Measurements from ENCODE around the gene MAST3.
A peak's percentile ranks its signal among the peaks of the same experiment; 100 is the strongest.

Gene MAST3

DNA sequence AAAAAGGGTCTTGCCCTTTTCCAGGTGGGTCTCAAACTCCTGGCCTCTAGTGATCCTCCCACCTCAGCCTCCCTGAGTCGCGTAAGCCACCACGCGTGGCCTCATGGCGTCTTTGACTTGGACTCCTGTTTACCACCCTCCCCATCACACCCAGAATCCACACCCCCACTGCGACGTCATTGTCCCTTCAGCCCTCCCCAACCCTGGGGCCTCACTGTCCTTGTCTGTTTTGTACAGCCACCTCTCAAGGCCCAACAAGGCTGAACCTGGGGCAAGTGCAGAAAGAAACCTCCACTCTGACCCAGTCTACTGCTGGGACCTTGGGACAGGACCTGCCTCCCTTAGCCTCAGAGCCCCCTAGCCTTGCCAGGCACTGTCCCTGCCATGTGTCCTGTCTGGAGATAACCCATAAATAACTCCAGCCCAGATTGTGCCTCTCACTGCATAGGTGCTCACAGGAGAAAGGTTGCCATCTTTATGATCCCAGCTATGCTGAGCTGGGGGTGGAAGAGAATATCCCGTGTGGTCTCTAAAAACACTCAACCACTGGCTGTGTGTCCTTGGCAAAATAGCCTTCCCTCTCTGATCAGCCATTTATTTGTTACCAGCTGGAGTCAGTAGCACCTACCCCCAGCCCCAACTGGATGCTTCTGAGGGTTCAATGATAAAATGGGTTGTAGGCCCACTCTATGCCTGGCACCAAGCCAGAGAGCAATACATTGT, 74.2 kb downstream of the MAST3 start (continued):
- TF ChIP-seq, protein P1, sequence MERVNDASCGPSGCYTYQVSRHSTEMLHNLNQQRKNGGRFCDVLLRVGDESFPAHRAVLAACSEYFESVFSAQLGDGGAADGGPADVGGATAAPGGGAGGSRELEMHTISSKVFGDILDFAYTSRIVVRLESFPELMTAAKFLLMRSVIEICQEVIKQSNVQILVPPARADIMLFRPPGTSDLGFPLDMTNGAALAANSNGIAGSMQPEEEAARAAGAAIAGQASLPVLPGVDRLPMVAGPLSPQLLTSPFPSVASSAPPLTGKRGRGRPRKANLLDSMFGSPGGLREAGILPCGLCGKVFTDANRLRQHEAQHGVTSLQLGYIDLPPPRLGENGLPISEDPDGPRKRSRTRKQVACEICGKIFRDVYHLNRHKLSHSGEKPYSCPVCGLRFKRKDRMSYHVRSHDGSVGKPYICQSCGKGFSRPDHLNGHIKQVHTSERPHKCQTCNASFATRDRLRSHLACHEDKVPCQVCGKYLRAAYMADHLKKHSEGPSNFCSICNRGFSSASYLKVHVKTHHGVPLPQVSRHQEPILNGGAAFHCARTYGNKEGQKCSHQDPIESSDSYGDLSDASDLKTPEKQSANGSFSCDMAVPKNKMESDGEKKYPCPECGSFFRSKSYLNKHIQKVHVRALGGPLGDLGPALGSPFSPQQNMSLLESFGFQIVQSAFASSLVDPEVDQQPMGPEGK (tag by site-specific recombination; IDR thresholded peaks at IDR 0.05) = 0 out of 2 replicates have a peak, but pooled peaks have one; percentile 20
- peak; percentile 40; the same call in 1 of the 2 replicates for TF ChIP-seq ZNF629 (tag by site-specific recombination; IDR thresholded peaks at IDR 0.05)
- no peak for TF ChIP-seq ZNF266 (tag by site-specific recombination; IDR thresholded peaks at IDR 0.05; ENCODE audit: low read depth)
- TF ChIP-seq SCRT1 (tag by site-specific recombination; IDR thresholded peaks at IDR 0.05; ENCODE audit: borderline replicate concordance) = no peak
- TF ChIP-seq, protein P2, sequence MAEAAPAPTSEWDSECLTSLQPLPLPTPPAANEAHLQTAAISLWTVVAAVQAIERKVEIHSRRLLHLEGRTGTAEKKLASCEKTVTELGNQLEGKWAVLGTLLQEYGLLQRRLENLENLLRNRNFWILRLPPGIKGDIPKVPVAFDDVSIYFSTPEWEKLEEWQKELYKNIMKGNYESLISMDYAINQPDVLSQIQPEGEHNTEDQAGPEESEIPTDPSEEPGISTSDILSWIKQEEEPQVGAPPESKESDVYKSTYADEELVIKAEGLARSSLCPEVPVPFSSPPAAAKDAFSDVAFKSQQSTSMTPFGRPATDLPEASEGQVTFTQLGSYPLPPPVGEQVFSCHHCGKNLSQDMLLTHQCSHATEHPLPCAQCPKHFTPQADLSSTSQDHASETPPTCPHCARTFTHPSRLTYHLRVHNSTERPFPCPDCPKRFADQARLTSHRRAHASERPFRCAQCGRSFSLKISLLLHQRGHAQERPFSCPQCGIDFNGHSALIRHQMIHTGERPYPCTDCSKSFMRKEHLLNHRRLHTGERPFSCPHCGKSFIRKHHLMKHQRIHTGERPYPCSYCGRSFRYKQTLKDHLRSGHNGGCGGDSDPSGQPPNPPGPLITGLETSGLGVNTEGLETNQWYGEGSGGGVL (tag by site-specific recombination; IDR thresholded peaks at IDR 0.05) = no peak
- TF ChIP-seq ZNF2 (tag by site-specific recombination; IDR thresholded peaks at IDR 0.05) = no peak
- TF ChIP-seq ZNF302 (tag by site-specific recombination; IDR thresholded peaks at IDR 0.05; ENCODE audit: low read depth) = no peak
- TF ChIP-seq, protein P3, sequence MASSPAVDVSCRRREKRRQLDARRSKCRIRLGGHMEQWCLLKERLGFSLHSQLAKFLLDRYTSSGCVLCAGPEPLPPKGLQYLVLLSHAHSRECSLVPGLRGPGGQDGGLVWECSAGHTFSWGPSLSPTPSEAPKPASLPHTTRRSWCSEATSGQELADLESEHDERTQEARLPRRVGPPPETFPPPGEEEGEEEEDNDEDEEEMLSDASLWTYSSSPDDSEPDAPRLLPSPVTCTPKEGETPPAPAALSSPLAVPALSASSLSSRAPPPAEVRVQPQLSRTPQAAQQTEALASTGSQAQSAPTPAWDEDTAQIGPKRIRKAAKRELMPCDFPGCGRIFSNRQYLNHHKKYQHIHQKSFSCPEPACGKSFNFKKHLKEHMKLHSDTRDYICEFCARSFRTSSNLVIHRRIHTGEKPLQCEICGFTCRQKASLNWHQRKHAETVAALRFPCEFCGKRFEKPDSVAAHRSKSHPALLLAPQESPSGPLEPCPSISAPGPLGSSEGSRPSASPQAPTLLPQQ (tag by site-specific recombination; IDR thresholded peaks at IDR 0.05) = no peak
- TF ChIP-seq ZNF175 (tag by site-specific recombination; IDR thresholded peaks at IDR 0.05) = no peak
- no peak for TF ChIP-seq ZNF621 (tag by site-specific recombination; IDR thresholded peaks at IDR 0.05)
- TF ChIP-seq, protein P4, sequence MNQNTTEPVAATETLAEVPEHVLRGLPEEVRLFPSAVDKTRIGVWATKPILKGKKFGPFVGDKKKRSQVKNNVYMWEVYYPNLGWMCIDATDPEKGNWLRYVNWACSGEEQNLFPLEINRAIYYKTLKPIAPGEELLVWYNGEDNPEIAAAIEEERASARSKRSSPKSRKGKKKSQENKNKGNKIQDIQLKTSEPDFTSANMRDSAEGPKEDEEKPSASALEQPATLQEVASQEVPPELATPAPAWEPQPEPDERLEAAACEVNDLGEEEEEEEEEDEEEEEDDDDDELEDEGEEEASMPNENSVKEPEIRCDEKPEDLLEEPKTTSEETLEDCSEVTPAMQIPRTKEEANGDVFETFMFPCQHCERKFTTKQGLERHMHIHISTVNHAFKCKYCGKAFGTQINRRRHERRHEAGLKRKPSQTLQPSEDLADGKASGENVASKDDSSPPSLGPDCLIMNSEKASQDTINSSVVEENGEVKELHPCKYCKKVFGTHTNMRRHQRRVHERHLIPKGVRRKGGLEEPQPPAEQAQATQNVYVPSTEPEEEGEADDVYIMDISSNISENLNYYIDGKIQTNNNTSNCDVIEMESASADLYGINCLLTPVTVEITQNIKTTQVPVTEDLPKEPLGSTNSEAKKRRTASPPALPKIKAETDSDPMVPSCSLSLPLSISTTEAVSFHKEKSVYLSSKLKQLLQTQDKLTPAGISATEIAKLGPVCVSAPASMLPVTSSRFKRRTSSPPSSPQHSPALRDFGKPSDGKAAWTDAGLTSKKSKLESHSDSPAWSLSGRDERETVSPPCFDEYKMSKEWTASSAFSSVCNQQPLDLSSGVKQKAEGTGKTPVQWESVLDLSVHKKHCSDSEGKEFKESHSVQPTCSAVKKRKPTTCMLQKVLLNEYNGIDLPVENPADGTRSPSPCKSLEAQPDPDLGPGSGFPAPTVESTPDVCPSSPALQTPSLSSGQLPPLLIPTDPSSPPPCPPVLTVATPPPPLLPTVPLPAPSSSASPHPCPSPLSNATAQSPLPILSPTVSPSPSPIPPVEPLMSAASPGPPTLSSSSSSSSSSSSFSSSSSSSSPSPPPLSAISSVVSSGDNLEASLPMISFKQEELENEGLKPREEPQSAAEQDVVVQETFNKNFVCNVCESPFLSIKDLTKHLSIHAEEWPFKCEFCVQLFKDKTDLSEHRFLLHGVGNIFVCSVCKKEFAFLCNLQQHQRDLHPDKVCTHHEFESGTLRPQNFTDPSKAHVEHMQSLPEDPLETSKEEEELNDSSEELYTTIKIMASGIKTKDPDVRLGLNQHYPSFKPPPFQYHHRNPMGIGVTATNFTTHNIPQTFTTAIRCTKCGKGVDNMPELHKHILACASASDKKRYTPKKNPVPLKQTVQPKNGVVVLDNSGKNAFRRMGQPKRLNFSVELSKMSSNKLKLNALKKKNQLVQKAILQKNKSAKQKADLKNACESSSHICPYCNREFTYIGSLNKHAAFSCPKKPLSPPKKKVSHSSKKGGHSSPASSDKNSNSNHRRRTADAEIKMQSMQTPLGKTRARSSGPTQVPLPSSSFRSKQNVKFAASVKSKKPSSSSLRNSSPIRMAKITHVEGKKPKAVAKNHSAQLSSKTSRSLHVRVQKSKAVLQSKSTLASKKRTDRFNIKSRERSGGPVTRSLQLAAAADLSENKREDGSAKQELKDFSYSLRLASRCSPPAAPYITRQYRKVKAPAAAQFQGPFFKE (tag by site-specific recombination; IDR thresholded peaks at IDR 0.05; ENCODE audit: borderline replicate concordance) = no peak
- TF ChIP-seq GLI2 (tag by site-specific recombination; IDR thresholded peaks at IDR 0.05; ENCODE audit: borderline replicate concordance, low read depth) = no peak
- TF ChIP-seq, protein P5, sequence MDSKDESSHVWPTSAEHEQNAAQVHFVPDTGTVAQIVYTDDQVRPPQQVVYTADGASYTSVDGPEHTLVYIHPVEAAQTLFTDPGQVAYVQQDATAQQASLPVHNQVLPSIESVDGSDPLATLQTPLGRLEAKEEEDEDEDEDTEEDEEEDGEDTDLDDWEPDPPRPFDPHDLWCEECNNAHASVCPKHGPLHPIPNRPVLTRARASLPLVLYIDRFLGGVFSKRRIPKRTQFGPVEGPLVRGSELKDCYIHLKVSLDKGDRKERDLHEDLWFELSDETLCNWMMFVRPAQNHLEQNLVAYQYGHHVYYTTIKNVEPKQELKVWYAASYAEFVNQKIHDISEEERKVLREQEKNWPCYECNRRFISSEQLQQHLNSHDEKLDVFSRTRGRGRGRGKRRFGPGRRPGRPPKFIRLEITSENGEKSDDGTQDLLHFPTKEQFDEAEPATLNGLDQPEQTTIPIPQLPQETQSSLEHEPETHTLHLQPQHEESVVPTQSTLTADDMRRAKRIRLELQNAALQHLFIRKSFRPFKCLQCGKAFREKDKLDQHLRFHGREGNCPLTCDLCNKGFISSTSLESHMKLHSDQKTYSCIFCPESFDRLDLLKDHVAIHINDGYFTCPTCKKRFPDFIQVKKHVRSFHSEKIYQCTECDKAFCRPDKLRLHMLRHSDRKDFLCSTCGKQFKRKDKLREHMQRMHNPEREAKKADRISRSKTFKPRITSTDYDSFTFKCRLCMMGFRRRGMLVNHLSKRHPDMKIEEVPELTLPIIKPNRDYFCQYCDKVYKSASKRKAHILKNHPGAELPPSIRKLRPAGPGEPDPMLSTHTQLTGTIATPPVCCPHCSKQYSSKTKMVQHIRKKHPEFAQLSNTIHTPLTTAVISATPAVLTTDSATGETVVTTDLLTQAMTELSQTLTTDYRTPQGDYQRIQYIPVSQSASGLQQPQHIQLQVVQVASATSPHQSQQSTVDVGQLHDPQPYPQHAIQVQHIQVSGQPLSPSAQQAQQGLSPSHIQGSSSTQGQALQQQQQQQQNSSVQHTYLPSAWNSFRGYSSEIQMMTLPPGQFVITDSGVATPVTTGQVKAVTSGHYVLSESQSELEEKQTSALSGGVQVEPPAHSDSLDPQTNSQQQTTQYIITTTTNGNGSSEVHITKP (tag by site-specific recombination; IDR thresholded peaks at IDR 0.05) = peak; percentile 90

All from HEK293 (cell line).